ENCODE data around the gene VEZF1. TPM values are rescaled to one million over a fixed set of nuclear protein-coding genes. Genes with fewer than 3 reads are reported as not detected.

The VEZF1 gene
- total RNA-seq, 1 donor from 2014 or later = 110 TPM

DNA sequence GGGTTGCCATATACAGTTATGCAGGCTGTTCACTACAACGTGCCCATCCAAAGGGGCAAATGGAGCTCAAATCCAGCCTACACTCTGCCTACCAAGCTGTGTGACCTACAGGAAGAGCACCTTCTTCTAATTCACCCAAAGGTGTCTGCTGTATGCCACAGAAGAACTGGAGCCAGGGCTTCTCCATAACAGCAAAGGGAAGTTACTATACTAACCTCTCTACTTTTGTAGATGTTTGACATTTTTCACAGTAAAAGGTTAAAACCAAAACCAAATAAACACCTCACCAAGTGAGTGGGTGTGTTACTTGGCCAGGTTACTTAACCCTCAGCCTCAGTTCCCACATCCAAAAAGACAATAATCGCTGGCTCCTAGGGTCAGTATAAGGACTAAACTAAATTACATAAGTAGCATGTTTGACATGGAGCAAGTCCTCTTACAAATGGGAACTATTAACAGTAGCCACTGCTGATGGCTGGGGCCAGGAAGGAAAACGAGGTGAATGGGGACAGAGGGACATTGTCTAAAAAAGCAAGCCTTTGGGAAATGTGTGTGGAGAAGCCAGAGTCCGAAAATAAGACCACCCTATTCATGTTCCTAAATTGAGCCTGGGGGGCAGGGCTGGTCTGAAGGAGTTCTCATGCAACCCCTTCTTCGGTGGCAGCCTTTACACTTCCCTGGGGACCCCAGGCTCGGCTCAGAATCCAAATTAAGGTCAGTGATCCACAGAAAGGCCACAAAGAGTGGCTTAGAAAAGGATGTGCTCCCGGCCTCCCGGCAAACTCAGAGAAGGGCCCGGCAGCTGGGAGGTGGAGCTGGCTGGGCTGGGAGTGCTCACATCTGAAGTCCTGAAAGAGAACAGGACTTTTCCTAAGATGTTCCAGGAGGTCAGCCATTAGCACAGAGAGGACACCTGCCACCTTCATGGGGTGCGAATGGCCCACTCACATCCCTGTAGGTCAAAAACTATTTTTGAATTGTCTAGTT lies 46.4 kb downstream of the VEZF1 start:
- Mint-ChIP-seq H3K4me3 (ENCODE audit: low read depth) (no peak overlapping the region), H3K36me3 (ENCODE audit: insufficient read depth) (no peaks in the 10 kb centered on the region), H3K27ac (peak overlapping the region; percentile 81), H3K4me1 (ENCODE audit: low read depth) (peaks cover 20% of the 10 kb centered on the region), H3K27me3 (no peaks in the 10 kb centered on the region), H3K9me3 (ENCODE audit: low read depth) (no peaks in the 10 kb centered on the region)
- no peak for DNase-seq (ENCODE audit: low spot score, unreplicated experiment)
- no peak for TF ChIP-seq CTCF (IDR thresholded peaks at IDR 0.05; ENCODE audit: unreplicated experiment)

DNA sequence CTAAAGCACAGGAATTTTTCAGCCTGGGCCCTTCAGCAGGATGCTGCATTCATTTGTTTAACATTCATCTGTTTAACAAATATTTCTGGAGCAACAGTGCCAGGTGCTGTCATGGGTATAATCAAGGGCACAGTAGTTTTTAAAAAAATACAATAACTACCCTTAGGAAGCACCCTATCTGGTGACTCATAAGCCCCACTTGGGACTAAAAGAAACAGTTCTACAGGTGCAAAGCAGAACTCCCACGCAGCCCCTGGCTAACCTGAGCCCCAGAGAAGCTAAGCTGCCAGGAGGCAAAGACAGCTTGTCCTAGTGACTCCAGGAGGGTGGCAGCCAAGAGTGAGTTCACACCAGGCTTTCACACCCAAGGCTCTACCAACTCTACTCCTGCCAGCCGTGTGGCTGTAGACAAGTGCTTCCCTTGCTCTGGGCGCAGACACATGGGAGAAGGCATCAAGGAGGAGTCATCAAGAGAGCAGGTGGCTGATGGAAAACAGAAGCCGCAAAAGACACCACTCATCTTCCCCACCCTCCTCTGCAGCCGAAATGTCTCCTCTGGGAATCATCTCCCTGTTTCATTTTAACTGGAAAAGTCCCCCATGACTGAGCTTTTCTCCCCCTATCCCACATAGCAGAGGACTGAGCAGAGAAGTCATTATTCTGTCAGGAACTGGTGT lies 47.3 kb downstream of the VEZF1 start:
- Mint-ChIP-seq H3K27ac (peak overlapping the region; percentile 81), H3K36me3 (ENCODE audit: insufficient read depth) (no peaks in the 10 kb centered on the region), H3K9me3 (ENCODE audit: low read depth) (no peaks in the 10 kb centered on the region), H3K4me3 (ENCODE audit: low read depth) (no peak overlapping the region), H3K4me1 (ENCODE audit: low read depth) (peaks cover 23% of the 10 kb centered on the region), H3K27me3 (no peaks in the 10 kb centered on the region)
- no peak for TF ChIP-seq CTCF (IDR thresholded peaks at IDR 0.05; ENCODE audit: unreplicated experiment)
- DNase-seq (ENCODE audit: low spot score, unreplicated experiment) = no peak

DNA sequence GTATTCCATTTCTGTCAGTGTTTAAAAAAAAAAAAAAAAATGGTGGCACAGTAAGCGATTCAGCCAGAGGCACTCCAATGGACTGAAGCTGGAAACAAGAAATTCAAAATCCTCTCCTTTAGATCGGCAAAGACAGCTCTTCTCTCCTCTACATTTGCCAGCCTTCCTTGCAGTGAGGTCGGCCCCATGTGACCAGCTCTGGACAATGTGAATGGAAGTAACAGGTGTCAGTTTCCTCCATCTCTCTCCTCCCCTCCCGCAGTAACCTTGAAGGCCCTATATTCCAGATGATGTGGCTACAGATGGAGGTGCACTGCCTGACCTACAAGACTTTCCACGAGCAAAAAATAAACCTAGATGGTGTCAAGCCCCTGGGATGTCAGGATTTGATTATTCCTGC lies 47.8 kb downstream of the VEZF1 start:
- no peak for TF ChIP-seq CTCF (IDR thresholded peaks at IDR 0.05; ENCODE audit: unreplicated experiment)
- Mint-ChIP-seq H3K4me1 (ENCODE audit: low read depth) (peaks cover 27% of the 10 kb centered on the region), H3K36me3 (ENCODE audit: insufficient read depth) (no peaks in the 10 kb centered on the region), H3K27me3 (no peaks in the 10 kb centered on the region), H3K27ac (peak overlapping the region; percentile 19), H3K4me3 (ENCODE audit: low read depth) (no peak overlapping the region), H3K9me3 (ENCODE audit: low read depth) (no peaks in the 10 kb centered on the region)
- DNase-seq (ENCODE audit: low spot score, unreplicated experiment) = no peak

DNA sequence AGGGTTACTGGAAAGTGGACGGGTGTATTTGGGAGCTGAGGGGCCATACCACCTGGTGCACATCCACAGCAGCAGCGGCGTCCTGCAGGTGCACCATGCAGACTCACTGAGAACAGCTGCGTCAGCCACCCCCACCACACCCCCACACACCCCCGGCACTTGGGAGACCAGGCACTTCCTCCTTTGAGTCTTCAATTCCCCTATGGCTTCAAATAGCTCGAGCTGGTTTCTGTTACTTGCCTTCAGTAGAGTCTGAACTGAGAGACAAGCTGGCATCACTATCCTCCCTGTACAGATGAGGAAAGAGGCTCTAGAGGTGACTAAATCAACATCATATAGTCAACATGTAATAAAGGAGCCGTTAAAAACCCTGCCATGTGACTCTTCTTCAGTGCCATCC lies 48.3 kb downstream of the VEZF1 start:
- Mint-ChIP-seq H3K36me3 (ENCODE audit: insufficient read depth) (no peaks in the 10 kb centered on the region), H3K27ac (peak overlapping the region; percentile 19), H3K9me3 (ENCODE audit: low read depth) (no peaks in the 10 kb centered on the region), H3K4me1 (ENCODE audit: low read depth) (peaks cover 32% of the 10 kb centered on the region), H3K4me3 (ENCODE audit: low read depth) (no peak overlapping the region), H3K27me3 (no peaks in the 10 kb centered on the region)
- TF ChIP-seq CTCF (IDR thresholded peaks at IDR 0.05; ENCODE audit: unreplicated experiment) = no peak
- DNase-seq (ENCODE audit: low spot score, unreplicated experiment) = no peak

GRCh38 chr17:57938061-57938502 lies 50.0 kb downstream of the VEZF1 start:
- H3K9me3 Mint-ChIP-seq (ENCODE audit: low read depth) = no peaks in the 10 kb centered on the region
- TF ChIP-seq CTCF (IDR thresholded peaks at IDR 0.05; ENCODE audit: unreplicated experiment) = no peak
- H3K4me3 Mint-ChIP-seq (ENCODE audit: low read depth) = no peak overlapping the region
- H3K27me3 Mint-ChIP-seq = no peaks in the 10 kb centered on the region
- H3K27ac Mint-ChIP-seq = peak overlapping the region; percentile 79
- H3K4me1 Mint-ChIP-seq (ENCODE audit: low read depth) = peaks cover 36% of the 10 kb centered on the region
- DNase-seq (ENCODE audit: low spot score, unreplicated experiment) = no peak
- H3K36me3 Mint-ChIP-seq (ENCODE audit: insufficient read depth) = no peaks in the 10 kb centered on the region
